Forelimb muscle (tissue), 1 donor: Measurements from ENCODE around the gene MTM1. TPM values are rescaled to one million over a fixed set of nuclear protein-coding genes. Genes with fewer than 3 reads are reported as not detected.

Experiments used
- DNase-seq: peaks from one replicate; pipeline ENCODE4 v3.0.0-alpha.2; 2013; ENCODE audit warnings: low read depth
- polyA plus RNA-seq: library from polyadenylated mRNA; unstranded; fragments of 120-200 nt; gene quantifications from one replicate; pipeline ENCODE4 v1.2.1, GENCODE V29; 2013; ENCODE audit not compliant: insufficient read length

MTM1 gene
- polyA plus RNA-seq, 1 donor = 5.9 TPM

GRCh38 chrX:150602743-150603142, 34.3 kb downstream of the MTM1 start:
- no peak for DNase-seq

- DNase-seq = no peak
These were observed 37.2 kb downstream of the MTM1 start for GRCh38 chrX:150605603-150606002.

GRCh38 chrX:150607201-150607600, 38.8 kb downstream of the MTM1 start:
- no peak for DNase-seq

GRCh38 chrX:150610043-150610442, 41.6 kb downstream of the MTM1 start:
- DNase-seq = no peak

GRCh38 chrX:150610446-150610845, 42.0 kb downstream of the MTM1 start:
- no peak for DNase-seq

GRCh38 chrX:150615356-150615755, 46.9 kb downstream of the MTM1 start:
- DNase-seq = no peak

GRCh38 chrX:150616179-150616862, 47.9 kb downstream of the MTM1 start:
- DNase-seq = no peak

GRCh38 chrX:150616863-150617198, 48.4 kb downstream of the MTM1 start:
- DNase-seq = no peak

- DNase-seq = no peak
These were observed 53.2 kb downstream of the MTM1 start for GRCh38 chrX:150621652-150622051.

- DNase-seq = no peak
These were observed 55.2 kb downstream of the MTM1 start for GRCh38 chrX:150623583-150623982.

GRCh38 chrX:150625097-150625496, 56.7 kb downstream of the MTM1 start:
- no peak for DNase-seq

- DNase-seq = no peak
These were observed 57.5 kb downstream of the MTM1 start for GRCh38 chrX:150625875-150626274.

- DNase-seq = no peak
These were observed 59.5 kb downstream of the MTM1 start for GRCh38 chrX:150627957-150628356.

GRCh38 chrX:150635952-150636351, 67.5 kb downstream of the MTM1 start:
- no peak for DNase-seq

GRCh38 chrX:150642423-150642822, 74.0 kb downstream of the MTM1 start:
- no peak for DNase-seq

- no peak for DNase-seq
These were observed 74.8 kb downstream of the MTM1 start for GRCh38 chrX:150643271-150643670.

- DNase-seq = no peak
These were observed 75.5 kb downstream of the MTM1 start for GRCh38 chrX:150643958-150644357.

GRCh38 chrX:150644422-150644821, 76.0 kb downstream of the MTM1 start:
- DNase-seq = no peak

- no peak for DNase-seq
These were observed 78.9 kb downstream of the MTM1 start for GRCh38 chrX:150647331-150647730.

GRCh38 chrX:150648296-150648940, 80.0 kb downstream of the MTM1 start:
- DNase-seq = no peak

- DNase-seq = no peak
These were observed 80.9 kb downstream of the MTM1 start for GRCh38 chrX:150649096-150649870.

GRCh38 chrX:150651906-150652305, 83.5 kb downstream of the MTM1 start:
- DNase-seq = no peak

- no peak for DNase-seq
These were observed 87.4 kb downstream of the MTM1 start for GRCh38 chrX:150655788-150656187.
